ENCODE results near the gene TIGD1.

Gene TIGD1

DNA sequence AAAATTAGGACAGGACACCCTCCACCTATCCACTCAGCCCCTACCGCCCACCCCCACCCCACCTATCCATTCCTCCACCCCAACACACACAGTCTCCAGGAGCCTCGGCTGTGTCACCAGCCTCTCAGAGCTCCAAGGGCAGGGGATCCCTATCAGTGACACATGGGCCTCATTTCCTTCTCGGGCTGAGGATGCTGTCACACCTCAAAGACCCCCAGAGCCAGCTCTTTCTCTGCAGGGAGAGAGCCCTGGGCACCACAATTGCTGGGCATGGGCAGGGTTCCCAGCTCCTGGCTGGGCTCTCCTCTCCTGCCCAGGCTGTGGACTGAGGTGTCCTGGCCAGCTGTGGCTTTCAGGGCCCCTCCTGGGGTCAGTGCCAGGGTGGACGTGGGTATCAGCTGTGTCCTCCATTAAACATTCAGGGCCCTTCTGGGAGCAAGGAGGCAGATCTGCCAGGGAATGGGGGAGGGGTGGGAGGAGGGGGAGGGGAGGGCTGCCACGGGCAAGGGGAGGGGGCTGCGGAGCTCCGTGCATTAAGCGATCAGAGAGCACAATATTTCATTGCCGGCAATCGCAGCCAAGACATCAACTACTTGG lies 48.5 kb downstream of the TIGD1 start:
- no peak for DNase-seq (ENCODE audit: low spot score)

GRCh38 chr2:232501331-232501771 lies 49.0 kb downstream of the TIGD1 start:
- DNase-seq (ENCODE audit: low spot score) = no peak

DNA sequence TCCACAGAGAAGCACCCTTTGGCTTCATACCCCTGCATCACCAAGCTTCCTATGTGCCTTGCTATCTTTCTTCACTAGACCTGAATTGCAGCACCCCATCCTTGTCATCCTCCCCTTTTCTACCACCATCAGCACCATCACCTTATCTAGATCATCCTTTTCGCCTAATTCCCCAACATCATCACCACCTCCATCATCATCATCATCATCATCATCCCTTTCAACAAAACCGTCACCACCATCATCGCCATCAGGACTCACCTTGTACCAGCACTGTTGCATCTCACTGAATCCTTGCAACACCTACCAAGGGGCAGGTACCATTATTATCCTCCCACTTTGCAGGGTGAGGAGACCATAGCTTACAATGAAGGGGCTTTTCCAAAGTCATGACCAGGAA lies 51.9 kb downstream of the TIGD1 start:
- no peak for DNase-seq (ENCODE audit: low spot score)

All from hepatic stellate cell (primary cell).